ENCODE measurements around the gene RPL22.

The RPL22 gene

GRCh38 chr1:6209661-6210580, 10.5 kb upstream of the RPL22 start:
- no peak overlapping the region for H2AFZ ChIP-seq (ENCODE audit: low read depth, low read length)
- peaks cover 4% of the 10 kb centered on the region for H4K20me1 ChIP-seq (ENCODE audit: insufficient read depth, low read length)
- TF ChIP-seq CTCF (IDR thresholded peaks at IDR 0.05; ENCODE audit: borderline replicate concordance, extremely low read depth, low read length, poor library complexity, severe bottlenecking) (peak; percentile 31), EZH2 (IDR thresholded peaks at IDR 0.05; ENCODE audit: borderline replicate concordance, low read depth, low read length, severe bottlenecking) (no peak)
- DNase-seq: peak; percentile 27
- no peak overlapping the region for H3K4me2 ChIP-seq (ENCODE audit: insufficient read depth, low read length)
- H3K9ac ChIP-seq (ENCODE audit: low read depth, low read length): no peak overlapping the region
- no peak overlapping the region for H3K4me3 ChIP-seq (ENCODE audit: low read depth in 1 of 2, low read length in 2 of 2)
- no peak overlapping the region for H3K27ac ChIP-seq (ENCODE audit: low read length)
- 0 out of 3 replicates have a peak, but pooled peaks have one; percentile 47 for ATAC-seq (ENCODE audit: insufficient read depth, low read depth)
- H3K27me3 ChIP-seq (ENCODE audit: insufficient read depth, low read length, poor library complexity): no peaks in the 10 kb centered on the region
- H3K4me1 ChIP-seq (ENCODE audit: insufficient read depth, low read length): no peaks in the 10 kb centered on the region
- no peaks in the 10 kb centered on the region for H3K79me2 ChIP-seq (ENCODE audit: insufficient read depth, low read length)
- H3K36me3 ChIP-seq (ENCODE audit: insufficient read depth, low read length): no peaks in the 10 kb centered on the region
- no peaks in the 10 kb centered on the region for H3K9me3 ChIP-seq (ENCODE audit: insufficient read depth, low read length, severe bottlenecking)

- Histone ChIP-seq H2AFZ (ENCODE audit: low read depth, low read length) (no peak overlapping the region), H3K79me2 (ENCODE audit: insufficient read depth, low read length) (no peaks in the 10 kb centered on the region), H3K27ac (ENCODE audit: low read length) (no peak overlapping the region), H4K20me1 (ENCODE audit: insufficient read depth, low read length) (peaks cover 4% of the 10 kb centered on the region), H3K9me3 (ENCODE audit: insufficient read depth, low read length, severe bottlenecking) (no peaks in the 10 kb centered on the region), H3K4me3 (ENCODE audit: low read depth in 1 of 2, low read length in 2 of 2) (no peak overlapping the region), H3K4me2 (ENCODE audit: insufficient read depth, low read length) (no peak overlapping the region), H3K36me3 (ENCODE audit: insufficient read depth, low read length) (no peaks in the 10 kb centered on the region), H3K27me3 (ENCODE audit: insufficient read depth, low read length, poor library complexity) (no peaks in the 10 kb centered on the region), H3K9ac (ENCODE audit: low read depth, low read length) (no peak overlapping the region), H3K4me1 (ENCODE audit: insufficient read depth, low read length) (no peaks in the 10 kb centered on the region)
- no peak for ATAC-seq (ENCODE audit: insufficient read depth, low read depth)
- TF ChIP-seq EZH2 (IDR thresholded peaks at IDR 0.05; ENCODE audit: borderline replicate concordance, low read depth, low read length, severe bottlenecking) (no peak), CTCF (IDR thresholded peaks at IDR 0.05; ENCODE audit: borderline replicate concordance, extremely low read depth, low read length, poor library complexity, severe bottlenecking) (no peak)
- DNase-seq: no peak
Observed at GRCh38 chr1:6208723-6209660, 9.6 kb upstream of the RPL22 start.

GRCh38 chr1:6207921-6208320, 8.5 kb upstream of the RPL22 start:
- Histone ChIP-seq H4K20me1 (ENCODE audit: insufficient read depth, low read length) (peaks cover 4% of the 10 kb centered on the region), H3K79me2 (ENCODE audit: insufficient read depth, low read length) (no peaks in the 10 kb centered on the region), H2AFZ (ENCODE audit: low read depth, low read length) (no peak overlapping the region), H3K9me3 (ENCODE audit: insufficient read depth, low read length, severe bottlenecking) (no peaks in the 10 kb centered on the region), H3K4me3 (ENCODE audit: low read depth in 1 of 2, low read length in 2 of 2) (no peak overlapping the region), H3K27ac (ENCODE audit: low read length) (no peak overlapping the region), H3K4me1 (ENCODE audit: insufficient read depth, low read length) (no peaks in the 10 kb centered on the region), H3K9ac (ENCODE audit: low read depth, low read length) (no peak overlapping the region), H3K4me2 (ENCODE audit: insufficient read depth, low read length) (no peak overlapping the region), H3K36me3 (ENCODE audit: insufficient read depth, low read length) (no peaks in the 10 kb centered on the region), H3K27me3 (ENCODE audit: insufficient read depth, low read length, poor library complexity) (no peaks in the 10 kb centered on the region)
- ATAC-seq (ENCODE audit: insufficient read depth, low read depth) (no peak), DNase-seq (no peak)
- TF ChIP-seq CTCF (IDR thresholded peaks at IDR 0.05; ENCODE audit: borderline replicate concordance, extremely low read depth, low read length, poor library complexity, severe bottlenecking) (no peak), EZH2 (IDR thresholded peaks at IDR 0.05; ENCODE audit: borderline replicate concordance, low read depth, low read length, severe bottlenecking) (no peak)

Data from DND-41 (cell line).